ENCODE results near the gene CNTNAP2.

- TF ChIP-seq CTCF (IDR thresholded peaks at IDR 0.05) (no peak), EP300 (IDR thresholded peaks at IDR 0.05) (no peak)
Observed at GRCh38 chr7:148270576-148270975, 2154.0 kb downstream of the CNTNAP2 start.
